Kidney epithelial cell (primary cell): ENCODE data around the gene RET. TPM values are rescaled to one million over a fixed set of nuclear protein-coding genes. Genes with fewer than 3 reads are reported as not detected.

Experiments used
- DNase-seq: peaks from one replicate; pipeline ENCODE4 v3.0.0-alpha.2; 2010; ENCODE audit warnings: low read depth
- H3K27me3 ChIP-seq: 2 replicates; pipeline ENCODE4 v1.6.0; 2011; ENCODE audit warnings: low read length; ENCODE audit not compliant: control insufficient read depth, insufficient read depth
- H3K36me3 ChIP-seq: 2 replicates; pipeline ENCODE4 v1.5.1; 2011; ENCODE audit warnings: low read length; ENCODE audit not compliant: control insufficient read depth, insufficient read depth
- H3K4me3 ChIP-seq: 2 replicates; pipeline ENCODE4 v1.5.1; 2011; ENCODE audit warnings: low read depth, mild to moderate bottlenecking, control low read depth, low read length
- total RNA-seq: library from RNA; depleted of rRNA; stranded (reverse); fragments of >200 nt; gene quantifications from 2 replicates; pipeline ENCODE4 v1.2.3, GENCODE V29; 2015
- TF ChIP-seq, protein P1 (sequence below): IDR thresholded peaks from 2 replicates; pipeline ENCODE4 v1.5.1; 2011; ENCODE audit warnings: mild to moderate bottlenecking, moderate library complexity, low read length, control low read depth, inconsistent platforms; ENCODE audit not compliant: insufficient read depth, poor library complexity, severe bottlenecking

Gene RET
- total RNA-seq, 1 donor from 2014 or later, result 3.7 TPM

DNA sequence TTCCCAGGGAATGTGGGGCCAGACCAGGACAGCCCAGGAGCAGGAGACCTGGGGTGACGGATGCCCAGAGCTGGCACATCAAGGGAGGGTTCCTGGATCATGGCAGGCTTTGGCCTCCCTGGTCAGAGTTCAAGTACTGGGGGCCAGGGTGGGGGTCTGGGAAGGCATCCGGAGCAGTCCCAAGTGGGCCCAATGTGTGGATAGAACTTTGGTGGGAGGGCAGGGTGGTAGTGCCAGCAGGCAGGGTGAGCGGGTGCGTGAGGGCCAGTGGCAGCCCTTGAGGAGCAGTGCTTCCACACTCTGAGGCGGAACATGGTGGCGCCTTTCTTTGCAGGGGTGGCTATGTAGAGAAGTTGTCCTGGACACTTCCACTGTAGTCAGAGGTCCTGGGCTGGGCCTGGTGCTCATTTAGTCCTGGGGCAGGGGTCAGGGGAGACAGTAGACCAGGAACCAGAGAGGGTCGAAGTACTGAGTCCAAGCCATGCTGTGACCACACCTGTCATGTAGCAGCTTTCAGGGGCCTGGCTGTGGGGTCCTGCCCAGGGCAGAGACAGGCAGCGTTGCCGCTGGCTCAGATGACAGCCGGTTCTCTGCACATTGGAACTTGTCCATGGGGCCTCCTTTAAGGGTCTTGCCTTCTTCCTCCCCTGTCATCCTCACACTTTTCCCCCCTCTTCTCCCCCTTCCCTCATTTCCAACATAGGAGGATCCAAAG is 39.2 kb downstream of the RET start:
- DNase-seq, result no peak
- TF ChIP-seq, protein P1, sequence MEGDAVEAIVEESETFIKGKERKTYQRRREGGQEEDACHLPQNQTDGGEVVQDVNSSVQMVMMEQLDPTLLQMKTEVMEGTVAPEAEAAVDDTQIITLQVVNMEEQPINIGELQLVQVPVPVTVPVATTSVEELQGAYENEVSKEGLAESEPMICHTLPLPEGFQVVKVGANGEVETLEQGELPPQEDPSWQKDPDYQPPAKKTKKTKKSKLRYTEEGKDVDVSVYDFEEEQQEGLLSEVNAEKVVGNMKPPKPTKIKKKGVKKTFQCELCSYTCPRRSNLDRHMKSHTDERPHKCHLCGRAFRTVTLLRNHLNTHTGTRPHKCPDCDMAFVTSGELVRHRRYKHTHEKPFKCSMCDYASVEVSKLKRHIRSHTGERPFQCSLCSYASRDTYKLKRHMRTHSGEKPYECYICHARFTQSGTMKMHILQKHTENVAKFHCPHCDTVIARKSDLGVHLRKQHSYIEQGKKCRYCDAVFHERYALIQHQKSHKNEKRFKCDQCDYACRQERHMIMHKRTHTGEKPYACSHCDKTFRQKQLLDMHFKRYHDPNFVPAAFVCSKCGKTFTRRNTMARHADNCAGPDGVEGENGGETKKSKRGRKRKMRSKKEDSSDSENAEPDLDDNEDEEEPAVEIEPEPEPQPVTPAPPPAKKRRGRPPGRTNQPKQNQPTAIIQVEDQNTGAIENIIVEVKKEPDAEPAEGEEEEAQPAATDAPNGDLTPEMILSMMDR, result no peak
- Histone ChIP-seq H3K36me3 (no peaks in the 10 kb centered on the region), H3K4me3 (no peak overlapping the region), H3K27me3 (no peaks in the 10 kb centered on the region)

DNA sequence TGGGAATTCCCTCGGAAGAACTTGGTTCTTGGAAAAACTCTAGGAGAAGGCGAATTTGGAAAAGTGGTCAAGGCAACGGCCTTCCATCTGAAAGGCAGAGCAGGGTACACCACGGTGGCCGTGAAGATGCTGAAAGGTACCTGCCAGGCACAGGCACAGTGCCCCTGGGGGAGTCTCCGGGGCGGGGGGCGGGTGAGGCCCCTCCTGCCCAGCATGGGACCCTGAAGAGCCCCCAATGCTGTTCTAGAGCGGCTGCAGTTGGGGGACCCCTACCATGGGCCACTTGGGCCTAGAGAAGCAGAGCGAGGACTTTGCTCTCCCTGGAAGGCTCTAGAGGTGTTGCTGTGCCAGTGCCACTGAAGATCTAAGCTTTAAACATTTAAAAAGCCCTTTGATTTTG is 39.7 kb downstream of the RET start:
- Histone ChIP-seq H3K27me3 (no peaks in the 10 kb centered on the region), H3K4me3 (no peak overlapping the region), H3K36me3 (no peaks in the 10 kb centered on the region)
- DNase-seq, result no peak
- TF ChIP-seq, protein P1, result no peak

DNA sequence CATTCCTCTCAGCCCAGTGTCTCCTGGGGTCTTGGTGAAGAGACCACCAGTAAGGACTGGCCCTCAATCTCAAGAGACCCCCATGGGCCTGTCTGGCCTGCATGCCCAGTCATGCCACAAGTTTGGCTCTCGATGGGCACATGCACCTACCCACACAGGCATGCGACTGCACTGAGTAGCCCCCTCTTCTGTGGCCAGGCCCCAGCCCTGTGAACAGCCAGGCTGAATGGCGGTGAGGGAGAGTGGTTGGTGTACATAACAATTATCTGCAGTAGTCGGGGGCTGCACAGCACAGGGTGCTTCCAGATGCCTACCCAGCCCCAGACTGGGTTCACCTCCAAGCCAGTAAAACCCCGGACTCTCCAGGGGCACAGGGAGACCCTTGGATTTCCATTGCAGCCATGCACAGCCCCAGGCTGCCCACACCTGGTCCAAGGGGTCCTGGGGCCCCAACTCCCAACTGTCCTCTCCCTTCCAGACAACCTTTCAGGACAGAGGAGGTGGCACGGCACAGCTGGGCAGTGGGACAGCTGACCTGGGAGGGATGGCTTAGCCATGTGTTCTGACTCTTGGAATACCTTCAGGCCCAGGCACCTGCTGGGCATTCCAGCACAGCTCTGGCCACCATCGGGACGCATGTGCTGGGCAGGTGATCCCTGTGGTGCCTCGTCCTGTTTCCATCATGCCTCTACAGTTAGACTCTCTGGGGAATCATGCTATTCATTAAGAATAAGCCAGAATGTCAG is 40.3 kb downstream of the RET start:
- no peak overlapping the region for H3K4me3 ChIP-seq
- DNase-seq, result no peak
- no peaks in the 10 kb centered on the region for H3K27me3 ChIP-seq
- H3K36me3 ChIP-seq, result no peaks in the 10 kb centered on the region
- TF ChIP-seq, protein P1, result no peak

DNA sequence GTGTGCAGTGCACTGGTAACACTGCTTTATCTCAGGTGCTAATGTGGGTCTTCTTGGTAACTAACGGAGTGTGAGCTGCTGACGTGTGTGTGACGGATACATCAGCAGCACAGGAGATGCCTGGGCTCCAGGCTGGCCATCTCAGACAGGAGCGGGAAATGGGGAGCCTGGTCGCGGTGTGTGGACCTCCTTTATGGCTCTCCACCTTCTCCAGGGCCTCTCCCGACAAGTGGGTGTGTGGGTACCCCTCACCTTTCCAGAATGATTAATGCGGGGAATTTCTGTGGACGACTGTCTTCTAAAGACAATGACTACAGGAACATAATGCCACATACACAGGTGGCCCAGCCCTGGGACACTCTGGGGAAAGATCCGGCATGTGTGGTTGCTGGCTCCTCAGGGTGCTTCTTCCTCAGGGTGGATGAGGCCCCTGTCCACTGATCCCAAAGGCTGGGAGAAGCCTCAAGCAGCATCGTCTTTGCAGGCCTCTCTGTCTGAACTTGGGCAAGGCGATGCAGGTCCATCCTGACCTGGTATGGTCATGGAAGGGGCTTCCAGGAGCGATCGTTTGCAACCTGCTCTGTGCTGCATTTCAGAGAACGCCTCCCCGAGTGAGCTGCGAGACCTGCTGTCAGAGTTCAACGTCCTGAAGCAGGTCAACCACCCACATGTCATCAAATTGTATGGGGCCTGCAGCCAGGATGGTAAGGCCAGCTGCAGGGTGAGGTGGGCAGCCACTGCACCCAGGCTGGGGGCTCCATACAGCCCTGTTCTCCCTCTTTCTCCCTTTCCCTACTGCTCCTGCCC is 41.1 kb downstream of the RET start:
- H3K27me3 ChIP-seq, result no peaks in the 10 kb centered on the region
- DNase-seq, result no peak
- H3K36me3 ChIP-seq, result no peaks in the 10 kb centered on the region
- TF ChIP-seq, protein P1, result no peak
- no peak overlapping the region for H3K4me3 ChIP-seq

DNA sequence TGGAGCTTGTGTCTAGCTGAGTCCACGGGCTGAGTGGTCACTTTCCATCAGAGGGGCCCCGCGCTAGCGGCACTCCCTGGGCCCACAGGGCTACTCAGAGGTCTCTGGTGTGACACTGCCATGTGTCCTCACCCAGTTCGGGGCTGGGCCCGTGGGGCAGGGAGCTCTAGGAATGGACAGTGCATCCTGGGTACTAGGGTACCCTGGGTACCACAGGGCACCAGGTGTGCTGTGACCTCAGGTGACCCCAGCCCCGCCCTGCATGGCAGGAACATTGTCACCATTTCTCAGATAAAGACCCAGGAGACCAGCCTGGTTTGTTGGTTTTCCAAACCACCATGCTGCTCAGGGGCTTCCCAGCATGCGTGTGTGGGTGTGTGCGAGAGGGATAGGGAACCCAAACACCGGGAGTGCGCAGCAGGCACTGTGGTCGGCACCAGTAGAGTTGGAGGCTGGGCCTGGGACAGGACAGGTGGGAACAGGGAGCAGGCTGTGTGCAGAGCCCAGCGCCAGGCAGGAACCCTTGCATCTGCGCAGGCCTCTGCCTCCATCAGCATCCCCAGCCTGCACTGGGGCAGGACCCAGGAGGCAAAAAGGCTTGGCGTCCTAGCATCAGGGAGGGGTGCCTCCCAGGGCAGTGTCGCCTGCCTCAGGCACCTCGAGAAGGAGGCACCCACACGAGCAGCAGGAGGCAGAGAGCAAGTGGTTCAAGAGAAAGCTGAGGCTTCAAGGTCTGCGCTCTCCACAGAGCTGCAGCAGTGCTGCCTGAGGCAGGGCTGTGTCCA is 42.0 kb downstream of the RET start:
- no peaks in the 10 kb centered on the region for H3K36me3 ChIP-seq
- H3K4me3 ChIP-seq, result no peak overlapping the region
- TF ChIP-seq, protein P1, result no peak
- DNase-seq, result no peak
- H3K27me3 ChIP-seq, result no peaks in the 10 kb centered on the region
